SK-N-SH treated with all-trans-retinoic acid at 6 μM for 48 hours (cell line): ENCODE results near the gene LYRM7.

Source experiments
- ATAC-seq: fragments of 200-7000 bp; cut with Tn5 transposase; 3 replicates; pipeline ENCODE4 v1.9.1; 2020; ENCODE audit warnings: mild to moderate bottlenecking, moderate library complexity
- ARNTL ChIP-seq: fragments of 450-650 bp; formaldehyde crosslinking; IDR thresholded peaks from 2 replicates; pipeline ENCODE4 v1.5.0; 2020; ENCODE audit warnings: low read depth, mild to moderate bottlenecking, moderate library complexity, borderline replicate concordance
- BACH2 ChIP-seq: fragments of 250-450 bp; sonication (Bioruptor Pico); IDR thresholded peaks from 2 replicates; pipeline ENCODE4 v1.9.0; 2021; ENCODE audit warnings: mild to moderate bottlenecking, borderline replicate concordance
- CSDC2 ChIP-seq: fragments of 250-450 bp; sonication (Bioruptor Pico); IDR thresholded peaks from 2 replicates; pipeline ENCODE4 v1.5.0; 2020; ENCODE audit warnings: mild to moderate bottlenecking, moderate library complexity
- ESRRG ChIP-seq: fragments of 250-450 bp; sonication (Bioruptor Pico); IDR thresholded peaks from 2 replicates; pipeline ENCODE4 v1.6.1; 2021; ENCODE audit warnings: mild to moderate bottlenecking
- GLIS3 ChIP-seq: fragments of 250-450 bp; sonication (Bioruptor Pico); IDR thresholded peaks from 2 replicates; pipeline ENCODE4 v1.5.0; 2020; ENCODE audit warnings: mild to moderate bottlenecking, moderate library complexity
- ISL1 ChIP-seq: fragments of 250-450 bp; sonication (Bioruptor Pico); IDR thresholded peaks from 2 replicates; pipeline ENCODE4 v2.1.2; 2022; ENCODE audit warnings: mild to moderate bottlenecking, moderate library complexity
- OSR1 ChIP-seq: fragments of 250-450 bp; sonication (Bioruptor Pico); IDR thresholded peaks from 2 replicates; pipeline ENCODE4 v1.8.0; 2022; ENCODE audit warnings: moderate library complexity, mild to moderate bottlenecking, inconsistent platforms
- PPARA ChIP-seq: fragments of 250-450 bp; sonication (Bioruptor Pico); IDR thresholded peaks from 2 replicates; pipeline ENCODE4 v1.5.0; 2020; ENCODE audit warnings: mild to moderate bottlenecking, borderline replicate concordance
- RARB ChIP-seq: fragments of 250-450 bp; sonication (Bioruptor Pico); IDR thresholded peaks from 2 replicates; pipeline ENCODE4 v1.8.0; 2021; ENCODE audit warnings: mild to moderate bottlenecking, moderate library complexity
- SNAI2 ChIP-seq: fragments of 250-450 bp; sonication (Bioruptor Pico); IDR thresholded peaks from 2 replicates; pipeline ENCODE4 v1.5.0; 2020; ENCODE audit warnings: mild to moderate bottlenecking, moderate library complexity
- TCF4 ChIP-seq: fragments of 250-450 bp; sonication (Bioruptor Pico); IDR thresholded peaks from 2 replicates; pipeline ENCODE4 v1.8.0; 2021; ENCODE audit warnings: mild to moderate bottlenecking, moderate library complexity, borderline replicate concordance
- TOX ChIP-seq: fragments of 250-450 bp; sonication (Bioruptor Pico); IDR thresholded peaks from 2 replicates; pipeline ENCODE4 v1.8.0; 2021; ENCODE audit warnings: mild to moderate bottlenecking, moderate library complexity, borderline replicate concordance
- ZC3H10 ChIP-seq: fragments of 250-450 bp; sonication (Bioruptor Pico); IDR thresholded peaks from 2 replicates; pipeline ENCODE4 v1.5.1; 2021; ENCODE audit warnings: mild to moderate bottlenecking, moderate library complexity
- ZFP3 ChIP-seq: fragments of 250-450 bp; sonication (Bioruptor Pico); IDR thresholded peaks from 2 replicates; pipeline ENCODE4 v1.5.0; 2020; ENCODE audit warnings: mild to moderate bottlenecking, moderate library complexity
- ZFP30 ChIP-seq: fragments of 450-650 bp; formaldehyde crosslinking; IDR thresholded peaks from 2 replicates; pipeline ENCODE4 v1.5.0; 2022; ENCODE audit warnings: mild to moderate bottlenecking, moderate library complexity
- ZNF565 ChIP-seq: fragments of 450-650 bp; formaldehyde crosslinking; conservative IDR thresholded peaks from 2 replicates; pipeline ENCODE4 v1.5.0; 2020; ENCODE audit warnings: low read depth, mild to moderate bottlenecking, moderate library complexity
- ZNF70 ChIP-seq: fragments of 450-650 bp; formaldehyde crosslinking; IDR thresholded peaks from 2 replicates; pipeline ENCODE4 v1.5.0; 2020; ENCODE audit warnings: mild to moderate bottlenecking, moderate library complexity
- ZNF8 ChIP-seq: fragments of 450-650 bp; formaldehyde crosslinking; IDR thresholded peaks from 2 replicates; pipeline ENCODE4 v1.5.0; 2020; ENCODE audit warnings: mild to moderate bottlenecking, moderate library complexity
- TF ChIP-seq, protein P1 (sequence below): fragments of 250-450 bp; sonication (Bioruptor Pico); IDR thresholded peaks from 2 replicates; pipeline ENCODE4 v1.8.0; 2020; ENCODE audit warnings: mild to moderate bottlenecking, moderate library complexity, borderline replicate concordance
- TF ChIP-seq, protein P2 (sequence below): fragments of 250-450 bp; sonication (Bioruptor Pico); IDR thresholded peaks from 2 replicates; pipeline ENCODE4 v1.8.0; 2021; ENCODE audit warnings: low read depth, mild to moderate bottlenecking, moderate library complexity, borderline replicate concordance
- TF ChIP-seq, protein P3 (sequence below): fragments of 250-450 bp; sonication (Bioruptor Pico); IDR thresholded peaks from 2 replicates; pipeline ENCODE4 v1.5.0; 2020; ENCODE audit warnings: mild to moderate bottlenecking, moderate library complexity

Gene LYRM7

DNA sequence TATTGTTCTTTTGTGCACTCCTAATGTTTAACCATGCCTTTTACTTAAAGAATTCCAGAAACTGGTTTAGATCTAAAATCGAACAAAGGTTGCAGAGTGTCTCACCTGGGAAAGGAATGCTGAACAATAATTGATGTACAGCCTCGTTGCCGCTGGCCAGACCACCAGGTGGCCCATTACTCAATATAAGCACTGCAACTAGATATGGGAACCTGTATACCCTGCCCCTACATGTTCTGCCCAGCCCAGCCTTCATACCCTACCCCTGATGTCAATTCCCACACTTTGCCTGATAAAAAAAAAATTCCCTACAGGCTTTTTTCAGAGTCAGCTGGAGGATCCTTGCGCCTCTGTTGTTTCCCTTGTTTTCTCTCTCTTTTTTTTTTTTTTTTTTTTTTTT lies 19.5 kb upstream of the LYRM7 start:
- no peak for ATAC-seq

DNA sequence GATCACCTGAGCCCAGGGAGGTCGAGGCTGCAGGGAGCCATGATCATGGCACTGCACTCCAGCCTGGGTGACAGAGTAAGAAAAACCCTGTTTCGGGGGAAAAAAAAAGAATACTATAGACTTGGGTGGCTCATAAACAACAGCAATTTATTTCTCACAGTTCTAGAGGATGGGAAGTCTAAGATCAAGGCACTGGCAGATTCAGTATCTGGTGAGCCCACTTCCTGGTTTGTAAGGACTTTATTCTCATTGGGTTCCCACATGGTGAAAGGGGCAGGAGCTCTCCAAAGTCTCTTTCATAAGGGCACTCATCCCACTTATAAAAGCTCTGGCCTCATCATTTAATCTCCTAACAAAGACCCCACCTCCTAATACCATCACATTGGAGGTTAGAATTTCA lies 14.4 kb upstream of the LYRM7 start:
- no peak for TF ChIP-seq ZNF70
- TF ChIP-seq TCF4 (CRISPR knock-in tag) = no peak
- no peak for TF ChIP-seq ARNTL (CRISPR knock-in tag)
- TF ChIP-seq ZNF8 (CRISPR knock-in tag) = no peak
- TF ChIP-seq SNAI2 = no peak
- TF ChIP-seq, protein P1, sequence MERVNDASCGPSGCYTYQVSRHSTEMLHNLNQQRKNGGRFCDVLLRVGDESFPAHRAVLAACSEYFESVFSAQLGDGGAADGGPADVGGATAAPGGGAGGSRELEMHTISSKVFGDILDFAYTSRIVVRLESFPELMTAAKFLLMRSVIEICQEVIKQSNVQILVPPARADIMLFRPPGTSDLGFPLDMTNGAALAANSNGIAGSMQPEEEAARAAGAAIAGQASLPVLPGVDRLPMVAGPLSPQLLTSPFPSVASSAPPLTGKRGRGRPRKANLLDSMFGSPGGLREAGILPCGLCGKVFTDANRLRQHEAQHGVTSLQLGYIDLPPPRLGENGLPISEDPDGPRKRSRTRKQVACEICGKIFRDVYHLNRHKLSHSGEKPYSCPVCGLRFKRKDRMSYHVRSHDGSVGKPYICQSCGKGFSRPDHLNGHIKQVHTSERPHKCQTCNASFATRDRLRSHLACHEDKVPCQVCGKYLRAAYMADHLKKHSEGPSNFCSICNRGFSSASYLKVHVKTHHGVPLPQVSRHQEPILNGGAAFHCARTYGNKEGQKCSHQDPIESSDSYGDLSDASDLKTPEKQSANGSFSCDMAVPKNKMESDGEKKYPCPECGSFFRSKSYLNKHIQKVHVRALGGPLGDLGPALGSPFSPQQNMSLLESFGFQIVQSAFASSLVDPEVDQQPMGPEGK (CRISPR knock-in tag) = no peak
- no peak for TF ChIP-seq ZFP30 (CRISPR knock-in tag)
- TF ChIP-seq PPARA = no peak
- no peak for TF ChIP-seq ESRRG (CRISPR knock-in tag)
- no peak for TF ChIP-seq ZC3H10 (CRISPR knock-in tag)
- TF ChIP-seq CSDC2 (CRISPR knock-in tag) = no peak
- no peak for TF ChIP-seq BACH2 (CRISPR knock-in tag)
- TF ChIP-seq ZNF565 = no peak
- TF ChIP-seq OSR1 (CRISPR knock-in tag) = no peak
- no peak for TF ChIP-seq GLIS3 (CRISPR knock-in tag)
- TF ChIP-seq TOX = no peak
- ATAC-seq = no peak

More for the DNA sequence above, 19.5 kb upstream of the LYRM7 start:
- TF ChIP-seq ARNTL (CRISPR knock-in tag) (no peak), PPARA (no peak), RARB (CRISPR knock-in tag) (no peak), ZNF70 (no peak), CSDC2 (CRISPR knock-in tag) (no peak)

DNA sequence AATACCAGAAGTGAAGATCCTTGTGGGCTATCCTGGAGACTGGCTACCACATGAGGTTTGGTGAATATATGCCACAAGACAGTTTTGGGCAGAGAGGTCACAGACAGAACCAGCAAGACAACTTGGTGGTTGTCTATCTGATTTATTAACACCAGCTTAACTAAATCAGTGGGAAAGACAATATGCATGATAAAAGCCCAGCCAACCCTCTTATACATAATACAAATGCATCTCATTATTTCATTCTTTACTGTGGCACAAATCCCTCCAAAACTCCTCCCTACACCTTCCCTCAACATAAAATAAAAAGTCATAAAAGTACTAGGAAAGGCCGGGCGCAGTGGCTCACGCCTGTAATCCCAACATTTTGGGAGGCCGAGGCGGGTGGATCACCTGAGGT lies 13.8 kb upstream of the LYRM7 start:
- ATAC-seq = no peak
- TF ChIP-seq ZNF8 (CRISPR knock-in tag) = no peak
- no peak for TF ChIP-seq ZC3H10 (CRISPR knock-in tag)
- no peak for TF ChIP-seq ZNF70
- TF ChIP-seq ZNF565 = no peak
- TF ChIP-seq SNAI2 = no peak
- no peak for TF ChIP-seq ZFP3 (CRISPR knock-in tag)
- no peak for TF ChIP-seq ARNTL (CRISPR knock-in tag)
- no peak for TF ChIP-seq ZFP30 (CRISPR knock-in tag)
- no peak for TF ChIP-seq CSDC2 (CRISPR knock-in tag)

DNA sequence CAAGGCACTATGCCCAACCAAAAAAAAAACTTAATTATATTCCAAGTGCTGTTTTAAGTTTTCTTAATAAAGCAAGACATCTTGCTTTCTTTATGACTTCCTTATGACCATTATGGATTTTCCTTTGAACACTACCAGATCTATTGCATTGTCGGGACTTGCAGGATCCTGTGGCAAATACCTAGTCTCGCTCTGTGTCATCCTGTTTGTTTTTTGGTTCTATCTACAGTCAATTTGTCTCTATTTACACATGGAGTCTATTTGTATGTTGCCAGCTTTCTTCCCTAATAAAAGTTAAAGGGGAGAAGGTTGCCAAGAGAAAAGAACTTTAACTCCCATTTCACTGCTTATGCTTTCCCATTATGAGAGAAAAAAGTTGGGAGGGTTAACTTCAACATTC lies 10.6 kb upstream of the LYRM7 start:
- ATAC-seq = no peak
- TF ChIP-seq BACH2 (CRISPR knock-in tag) (no peak), OSR1 (CRISPR knock-in tag) (no peak), ZNF565 (no peak), ZNF8 (CRISPR knock-in tag) (no peak), ZFP30 (CRISPR knock-in tag) (no peak), ESRRG (CRISPR knock-in tag) (no peak), ZC3H10 (CRISPR knock-in tag) (no peak), TCF4 (CRISPR knock-in tag) (no peak), ISL1 (CRISPR knock-in tag) (no peak), RARB (CRISPR knock-in tag) (no peak), SNAI2 (no peak), ZNF70 (no peak), PPARA (no peak), GLIS3 (CRISPR knock-in tag) (no peak), ARNTL (CRISPR knock-in tag) (no peak)
- TF ChIP-seq, protein P2, sequence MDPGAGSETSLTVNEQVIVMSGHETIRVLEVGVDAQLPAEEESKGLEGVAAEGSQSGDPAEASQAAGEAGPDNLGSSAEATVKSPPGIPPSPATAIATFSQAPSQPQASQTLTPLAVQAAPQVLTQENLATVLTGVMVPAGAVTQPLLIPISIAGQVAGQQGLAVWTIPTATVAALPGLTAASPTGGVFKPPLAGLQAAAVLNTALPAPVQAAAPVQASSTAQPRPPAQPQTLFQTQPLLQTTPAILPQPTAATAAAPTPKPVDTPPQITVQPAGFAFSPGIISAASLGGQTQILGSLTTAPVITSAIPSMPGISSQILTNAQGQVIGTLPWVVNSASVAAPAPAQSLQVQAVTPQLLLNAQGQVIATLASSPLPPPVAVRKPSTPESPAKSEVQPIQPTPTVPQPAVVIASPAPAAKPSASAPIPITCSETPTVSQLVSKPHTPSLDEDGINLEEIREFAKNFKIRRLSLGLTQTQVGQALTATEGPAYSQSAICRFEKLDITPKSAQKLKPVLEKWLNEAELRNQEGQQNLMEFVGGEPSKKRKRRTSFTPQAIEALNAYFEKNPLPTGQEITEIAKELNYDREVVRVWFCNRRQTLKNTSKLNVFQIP (CRISPR knock-in tag) = no peak
- TF ChIP-seq, protein P3, sequence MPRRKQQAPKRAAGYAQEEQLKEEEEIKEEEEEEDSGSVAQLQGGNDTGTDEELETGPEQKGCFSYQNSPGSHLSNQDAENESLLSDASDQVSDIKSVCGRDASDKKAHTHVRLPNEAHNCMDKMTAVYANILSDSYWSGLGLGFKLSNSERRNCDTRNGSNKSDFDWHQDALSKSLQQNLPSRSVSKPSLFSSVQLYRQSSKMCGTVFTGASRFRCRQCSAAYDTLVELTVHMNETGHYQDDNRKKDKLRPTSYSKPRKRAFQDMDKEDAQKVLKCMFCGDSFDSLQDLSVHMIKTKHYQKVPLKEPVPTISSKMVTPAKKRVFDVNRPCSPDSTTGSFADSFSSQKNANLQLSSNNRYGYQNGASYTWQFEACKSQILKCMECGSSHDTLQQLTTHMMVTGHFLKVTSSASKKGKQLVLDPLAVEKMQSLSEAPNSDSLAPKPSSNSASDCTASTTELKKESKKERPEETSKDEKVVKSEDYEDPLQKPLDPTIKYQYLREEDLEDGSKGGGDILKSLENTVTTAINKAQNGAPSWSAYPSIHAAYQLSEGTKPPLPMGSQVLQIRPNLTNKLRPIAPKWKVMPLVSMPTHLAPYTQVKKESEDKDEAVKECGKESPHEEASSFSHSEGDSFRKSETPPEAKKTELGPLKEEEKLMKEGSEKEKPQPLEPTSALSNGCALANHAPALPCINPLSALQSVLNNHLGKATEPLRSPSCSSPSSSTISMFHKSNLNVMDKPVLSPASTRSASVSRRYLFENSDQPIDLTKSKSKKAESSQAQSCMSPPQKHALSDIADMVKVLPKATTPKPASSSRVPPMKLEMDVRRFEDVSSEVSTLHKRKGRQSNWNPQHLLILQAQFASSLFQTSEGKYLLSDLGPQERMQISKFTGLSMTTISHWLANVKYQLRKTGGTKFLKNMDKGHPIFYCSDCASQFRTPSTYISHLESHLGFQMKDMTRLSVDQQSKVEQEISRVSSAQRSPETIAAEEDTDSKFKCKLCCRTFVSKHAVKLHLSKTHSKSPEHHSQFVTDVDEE = no peak
- TF ChIP-seq, protein P1 (CRISPR knock-in tag) = no peak
- TF ChIP-seq, all 23 proteins: peak for 0
